OCI-LY3 (cell line): ENCODE measurements around the gene DSCAM.

ENCODE experiments used
- H2AFZ ChIP-seq: fragments of 200-600, 300-600 bp; shearing (Covaris generic); 2 replicates; pipeline ENCODE4 v1.6.0; 2014; ENCODE audit warnings: antibody characterized with exemption, low read depth, low read length
- H3K27ac ChIP-seq: fragments of 200-600, 300-600 bp; sonication (generic); 2 replicates; pipeline ENCODE4 v1.5.1; 2014; ENCODE audit warnings: mild to moderate bottlenecking, low read length, moderate library complexity, mixed read lengths
- H3K27me3 ChIP-seq: fragments of 200-600, 300-600 bp; sonication (generic); 2 replicates; pipeline ENCODE4 v1.6.1; 2014; ENCODE audit warnings: low read depth, low read length, mixed read lengths
- H3K36me3 ChIP-seq: fragments of 200-600, 300-600 bp; sonication (generic); replicated peaks from 2 replicates; pipeline ENCODE3; 2014; ENCODE audit warnings: low read depth, low read length, mixed read lengths
- H3K4me1 ChIP-seq: fragments of 300-600, 200-600 bp; sonication (generic); 2 replicates; pipeline ENCODE4 v1.6.1; 2014; ENCODE audit warnings: low read length, mixed read lengths
- H3K4me2 ChIP-seq: fragments of 200-600, 300-600 bp; sonication (generic); 2 replicates; pipeline ENCODE4 v1.6.1; 2014; ENCODE audit warnings: low read length, mixed read lengths
- H3K4me3 ChIP-seq: fragments of 300-600, 200-600 bp; sonication (generic); 2 replicates; pipeline ENCODE4 v1.5.1; 2014; ENCODE audit warnings: antibody characterized with exemption, mild to moderate bottlenecking, low read length, moderate library complexity
- H3K79me2 ChIP-seq: fragments of 300-600, 200-600 bp; shearing (Covaris generic); 2 replicates; pipeline ENCODE4 v1.6.1; 2014; ENCODE audit warnings: mild to moderate bottlenecking, low read length, mixed read lengths
- H3K9ac ChIP-seq: fragments of 300-600, 200-600 bp; shearing (Covaris generic); 2 replicates; pipeline ENCODE4 v1.6.0; 2014; ENCODE audit warnings: mild to moderate bottlenecking, low read length, moderate library complexity
- H3K9me3 ChIP-seq: fragments of 200-600, 300-600 bp; shearing (Covaris generic); 2 replicates; pipeline ENCODE4 v1.6.1; 2014; ENCODE audit warnings: low read length, mixed read lengths; ENCODE audit not compliant: insufficient read depth
- H4K20me1 ChIP-seq: fragments of 200-600, 300-600 bp; sonication (generic); 2 replicates; pipeline ENCODE4 v1.6.1; 2016; ENCODE audit warnings: low read length, mixed read lengths; ENCODE audit not compliant: insufficient read depth
- EZH2phosphoT487 ChIP-seq: fragments of 200-600 bp; shearing (Covaris generic); IDR thresholded peaks from 2 replicates; pipeline ENCODE4 v1.6.1; 2018; ENCODE audit warnings: antibody characterized with exemption, mixed run types, low read depth
- TF ChIP-seq, protein P1 (sequence below): fragments of 200-600, 300-600 bp; sonication (generic); IDR thresholded peaks from 2 replicates; pipeline ENCODE4 v1.5.1; 2014; ENCODE audit warnings: antibody characterized with exemption, low read length, low read depth

Gene DSCAM

DNA sequence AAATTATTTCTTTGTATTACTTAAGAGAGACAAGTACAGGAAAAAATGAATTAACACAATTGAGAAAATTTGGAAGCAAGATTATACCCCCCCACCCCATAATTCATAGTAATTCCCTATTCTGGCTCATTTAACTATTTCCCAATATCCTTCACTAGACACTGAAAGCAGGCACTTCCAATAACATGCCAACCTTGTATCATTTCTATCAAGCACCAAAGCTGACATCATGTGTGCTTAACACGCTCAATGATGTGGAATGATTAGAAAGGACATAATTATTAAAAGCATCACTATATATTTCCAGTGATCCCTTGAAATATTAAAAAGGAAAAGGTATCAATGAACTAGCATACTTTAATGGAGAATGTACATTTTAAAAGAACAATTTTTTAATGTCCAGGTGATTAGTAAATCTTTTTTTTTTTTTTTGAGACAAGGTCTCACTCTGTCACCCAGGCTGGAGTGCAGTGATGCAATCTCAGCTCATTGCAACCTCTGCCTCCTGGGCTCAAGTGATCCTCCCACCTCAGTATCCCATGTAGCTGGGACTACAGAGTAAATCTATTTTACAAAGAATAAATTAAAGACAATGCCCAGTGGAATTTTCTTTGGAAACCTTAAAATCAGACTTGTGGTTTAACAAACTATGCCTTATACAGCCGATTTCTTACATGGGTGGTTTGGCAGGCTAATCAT is 443.9 kb downstream of the DSCAM start:
- Histone ChIP-seq H4K20me1 (no peaks in the 10 kb centered on the region), H3K9me3 (no peaks in the 10 kb centered on the region), H3K4me2 (no peak overlapping the region), H3K79me2 (no peaks in the 10 kb centered on the region), H3K27ac (no peak overlapping the region), H3K9ac (no peak overlapping the region), H2AFZ (no peak overlapping the region), H3K36me3 (no peaks in the 10 kb centered on the region), H3K4me3 (no peak overlapping the region), H3K4me1 (no peaks in the 10 kb centered on the region), H3K27me3 (no peaks in the 10 kb centered on the region)
- TF ChIP-seq, protein P1, sequence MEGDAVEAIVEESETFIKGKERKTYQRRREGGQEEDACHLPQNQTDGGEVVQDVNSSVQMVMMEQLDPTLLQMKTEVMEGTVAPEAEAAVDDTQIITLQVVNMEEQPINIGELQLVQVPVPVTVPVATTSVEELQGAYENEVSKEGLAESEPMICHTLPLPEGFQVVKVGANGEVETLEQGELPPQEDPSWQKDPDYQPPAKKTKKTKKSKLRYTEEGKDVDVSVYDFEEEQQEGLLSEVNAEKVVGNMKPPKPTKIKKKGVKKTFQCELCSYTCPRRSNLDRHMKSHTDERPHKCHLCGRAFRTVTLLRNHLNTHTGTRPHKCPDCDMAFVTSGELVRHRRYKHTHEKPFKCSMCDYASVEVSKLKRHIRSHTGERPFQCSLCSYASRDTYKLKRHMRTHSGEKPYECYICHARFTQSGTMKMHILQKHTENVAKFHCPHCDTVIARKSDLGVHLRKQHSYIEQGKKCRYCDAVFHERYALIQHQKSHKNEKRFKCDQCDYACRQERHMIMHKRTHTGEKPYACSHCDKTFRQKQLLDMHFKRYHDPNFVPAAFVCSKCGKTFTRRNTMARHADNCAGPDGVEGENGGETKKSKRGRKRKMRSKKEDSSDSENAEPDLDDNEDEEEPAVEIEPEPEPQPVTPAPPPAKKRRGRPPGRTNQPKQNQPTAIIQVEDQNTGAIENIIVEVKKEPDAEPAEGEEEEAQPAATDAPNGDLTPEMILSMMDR: no peak
- TF ChIP-seq EZH2phosphoT487: no peak

DNA sequence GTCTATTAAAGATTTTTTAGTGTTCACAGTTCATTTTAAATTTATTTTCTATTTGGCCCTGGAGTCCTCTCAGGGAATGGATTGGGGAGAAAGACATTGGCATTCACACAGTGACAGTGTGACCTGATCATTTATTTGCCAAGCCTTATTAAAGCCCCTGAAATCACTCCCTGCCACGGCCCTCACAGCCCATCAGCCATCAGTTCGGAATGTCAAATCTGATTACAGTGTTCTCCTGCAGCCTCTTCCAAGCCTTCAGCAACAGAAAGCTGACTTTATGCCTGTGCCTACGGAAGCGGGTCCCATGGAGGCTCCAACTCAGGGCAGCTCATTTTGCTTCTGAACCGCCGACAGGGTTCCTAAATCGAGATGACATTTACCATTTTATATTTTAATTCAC is 451.2 kb downstream of the DSCAM start:
- Histone ChIP-seq H3K9me3 (no peaks in the 10 kb centered on the region), H3K36me3 (no peaks in the 10 kb centered on the region), H3K27ac (no peak overlapping the region), H4K20me1 (no peaks in the 10 kb centered on the region), H3K9ac (no peak overlapping the region), H3K79me2 (no peaks in the 10 kb centered on the region), H3K4me1 (no peaks in the 10 kb centered on the region), H2AFZ (no peak overlapping the region), H3K4me3 (no peak overlapping the region), H3K4me2 (no peak overlapping the region), H3K27me3 (no peaks in the 10 kb centered on the region)
- no peak for TF ChIP-seq EZH2phosphoT487
- TF ChIP-seq, protein P1: no peak

DNA sequence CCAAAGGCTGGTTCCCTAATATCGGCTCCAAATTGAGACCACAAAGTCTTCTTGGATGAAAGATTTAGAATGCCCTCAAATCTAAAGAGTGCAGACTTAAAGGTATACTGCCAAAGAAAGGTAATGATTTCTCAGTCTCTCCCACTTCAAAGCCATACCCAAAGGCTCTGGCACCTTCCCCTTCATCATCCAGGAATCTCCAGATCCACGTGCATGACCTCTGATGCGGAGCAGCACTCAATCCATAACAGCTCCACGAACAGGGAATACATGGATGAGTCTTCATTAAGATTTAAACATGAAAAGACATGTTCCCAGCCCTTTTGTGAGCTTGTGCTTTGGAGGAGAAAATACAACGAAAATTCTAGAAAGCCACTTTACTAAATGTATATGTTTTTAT is 453.9 kb downstream of the DSCAM start:
- H3K27ac ChIP-seq: no peak overlapping the region
- H3K4me2 ChIP-seq: no peak overlapping the region
- no peaks in the 10 kb centered on the region for H4K20me1 ChIP-seq
- no peak overlapping the region for H3K9ac ChIP-seq
- no peaks in the 10 kb centered on the region for H3K9me3 ChIP-seq
- no peaks in the 10 kb centered on the region for H3K4me1 ChIP-seq
- H3K4me3 ChIP-seq: no peak overlapping the region
- no peaks in the 10 kb centered on the region for H3K27me3 ChIP-seq
- no peaks in the 10 kb centered on the region for H3K79me2 ChIP-seq
- H3K36me3 ChIP-seq: no peaks in the 10 kb centered on the region
- no peak for TF ChIP-seq EZH2phosphoT487
- TF ChIP-seq, protein P1: no peak
- no peak overlapping the region for H2AFZ ChIP-seq

DNA sequence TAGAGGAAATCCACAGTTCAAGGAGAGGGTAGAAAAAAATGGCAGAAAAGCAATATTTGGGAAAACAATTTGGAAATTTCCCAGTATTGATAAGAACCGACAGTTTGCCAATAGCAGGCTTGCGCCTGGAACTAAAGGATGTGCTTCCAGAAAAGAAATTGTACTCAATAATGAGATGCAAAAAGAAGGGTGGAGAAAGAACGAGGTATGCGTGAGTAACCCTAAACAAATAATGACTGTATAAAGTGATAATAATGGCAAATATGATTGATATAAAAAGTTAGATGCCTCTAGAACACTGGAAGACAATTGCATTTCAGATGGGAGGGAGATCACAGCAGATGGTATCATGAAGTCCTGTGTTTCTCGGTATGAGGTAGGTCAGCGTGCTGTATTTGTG is 458.9 kb downstream of the DSCAM start:
- no peak overlapping the region for H3K4me3 ChIP-seq
- TF ChIP-seq, protein P1: no peak
- TF ChIP-seq EZH2phosphoT487: no peak
- H3K4me1 ChIP-seq: no peaks in the 10 kb centered on the region
- H3K27me3 ChIP-seq: no peaks in the 10 kb centered on the region
- no peak overlapping the region for H3K27ac ChIP-seq
- no peaks in the 10 kb centered on the region for H3K79me2 ChIP-seq
- no peaks in the 10 kb centered on the region for H3K9me3 ChIP-seq
- no peak overlapping the region for H2AFZ ChIP-seq
- H3K4me2 ChIP-seq: no peak overlapping the region
- H3K9ac ChIP-seq: no peak overlapping the region
- no peaks in the 10 kb centered on the region for H4K20me1 ChIP-seq
- no peaks in the 10 kb centered on the region for H3K36me3 ChIP-seq
